Measurements from ENCODE around the gene PLEKHG2.

Gene PLEKHG2

DNA sequence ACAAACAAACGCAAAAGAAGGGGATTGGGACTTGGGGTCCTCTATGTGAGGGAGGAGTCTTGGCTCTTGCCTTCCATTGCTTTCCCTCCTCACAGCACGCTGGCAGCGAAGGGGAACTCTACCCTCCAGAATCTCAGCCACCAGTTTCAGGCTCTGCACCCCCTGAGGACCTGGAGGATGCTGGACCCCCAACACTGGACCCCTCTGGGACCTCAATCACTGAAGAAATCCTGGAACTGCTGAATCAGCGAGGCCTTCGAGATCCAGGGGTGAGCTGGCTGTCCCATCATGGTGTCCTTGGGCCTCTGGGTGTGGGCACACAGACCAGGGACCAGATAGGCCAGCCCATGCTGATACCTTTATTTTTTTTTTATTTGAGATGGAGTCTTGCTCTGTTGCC lies 9.6 kb downstream of the PLEKHG2 start:
- DNase-seq = no peak

DNA sequence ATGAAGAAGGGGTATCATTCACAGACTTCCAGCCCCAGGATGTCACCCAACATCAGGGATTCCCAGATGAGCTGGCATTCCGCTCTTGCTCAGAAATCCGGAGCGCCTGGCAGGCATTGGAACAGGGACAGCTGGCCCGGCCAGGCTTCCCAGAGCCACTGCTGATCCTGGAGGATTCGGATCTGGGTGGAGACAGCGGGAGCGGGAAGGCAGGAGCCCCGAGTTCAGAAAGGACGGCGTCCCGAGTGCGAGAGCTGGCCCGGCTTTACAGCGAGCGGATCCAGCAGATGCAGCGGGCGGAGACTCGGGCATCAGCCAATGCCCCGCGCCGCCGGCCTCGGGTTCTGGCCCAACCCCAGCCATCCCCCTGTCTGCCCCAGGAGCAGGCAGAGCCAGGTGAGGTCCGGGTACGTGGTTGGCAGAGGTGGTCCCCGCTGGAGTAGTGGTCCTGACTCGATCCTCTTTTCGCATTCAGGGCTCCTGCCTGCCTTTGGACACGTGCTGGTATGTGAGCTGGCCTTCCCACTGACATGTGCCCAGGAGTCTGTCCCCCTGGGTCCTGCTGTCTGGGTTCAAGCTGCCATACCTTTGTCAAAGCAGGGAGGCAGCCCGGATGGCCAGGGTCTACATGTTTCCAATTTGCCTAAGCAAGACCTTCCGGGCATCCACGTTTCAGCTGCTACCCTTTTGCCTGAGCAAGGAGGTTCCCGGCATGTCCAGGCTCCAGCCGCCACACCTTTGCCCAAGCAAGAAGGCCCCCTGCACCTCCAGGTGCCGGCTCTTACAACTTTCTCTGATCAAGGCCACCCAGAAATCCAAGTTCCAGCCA lies 11.0 kb downstream of the PLEKHG2 start:
- DNase-seq = no peak

DNA sequence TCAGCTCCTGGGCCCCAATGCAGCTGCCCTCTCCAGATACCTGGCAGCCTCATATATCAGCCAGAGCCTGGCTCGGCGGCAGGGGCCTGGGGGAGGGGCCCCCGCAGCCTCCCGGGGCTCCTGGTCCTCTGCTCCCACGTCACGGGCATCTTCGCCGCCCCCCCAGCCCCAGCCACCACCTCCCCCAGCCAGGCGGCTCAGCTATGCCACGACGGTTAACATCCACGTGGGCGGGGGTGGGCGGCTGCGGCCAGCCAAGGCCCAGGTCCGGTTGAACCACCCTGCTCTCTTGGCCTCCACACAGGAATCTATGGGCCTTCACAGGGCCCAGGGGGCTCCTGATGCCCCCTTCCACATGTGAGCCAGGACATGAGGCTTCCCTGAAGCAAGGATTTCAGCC lies 12.5 kb downstream of the PLEKHG2 start:
- no peak for DNase-seq

DNA sequence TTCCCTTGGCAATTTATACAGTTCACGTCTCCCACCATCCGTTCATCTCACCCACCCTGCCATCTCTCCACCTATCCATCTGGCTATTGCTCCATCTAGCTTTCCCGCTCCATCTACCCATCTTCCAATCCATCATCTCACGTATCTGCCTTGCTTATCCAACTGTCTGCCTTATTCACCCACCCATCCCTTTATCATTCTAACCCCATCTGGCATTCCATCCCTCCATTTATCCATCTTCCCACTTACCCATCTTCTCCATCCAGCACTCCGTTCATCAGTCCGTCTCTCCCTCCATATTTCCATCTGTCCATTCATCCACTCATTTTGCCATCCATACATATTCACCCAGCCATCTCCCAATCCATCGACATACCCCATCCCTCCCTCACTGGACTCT lies 13.3 kb downstream of the PLEKHG2 start:
- no peak for DNase-seq

DNA sequence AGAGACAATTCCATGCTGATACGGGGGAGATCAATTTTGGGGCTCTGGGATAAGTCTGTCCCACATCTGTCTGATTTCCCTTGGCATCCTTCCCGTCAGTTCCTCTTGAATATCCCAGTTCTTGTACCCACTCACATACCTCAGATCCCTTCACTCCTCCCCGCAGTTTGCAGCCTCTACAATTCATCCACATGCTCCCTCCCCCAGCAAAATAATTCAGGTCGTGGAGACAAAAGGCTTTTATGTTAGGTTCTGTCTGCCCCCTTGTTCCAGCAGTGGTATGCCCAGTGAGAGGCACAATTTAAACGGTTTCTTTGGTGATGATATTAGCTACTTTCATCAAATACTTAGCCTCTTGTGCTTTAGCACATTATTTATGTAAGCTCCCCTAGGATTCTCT lies 13.7 kb downstream of the PLEKHG2 start:
- no peak for DNase-seq

DNA sequence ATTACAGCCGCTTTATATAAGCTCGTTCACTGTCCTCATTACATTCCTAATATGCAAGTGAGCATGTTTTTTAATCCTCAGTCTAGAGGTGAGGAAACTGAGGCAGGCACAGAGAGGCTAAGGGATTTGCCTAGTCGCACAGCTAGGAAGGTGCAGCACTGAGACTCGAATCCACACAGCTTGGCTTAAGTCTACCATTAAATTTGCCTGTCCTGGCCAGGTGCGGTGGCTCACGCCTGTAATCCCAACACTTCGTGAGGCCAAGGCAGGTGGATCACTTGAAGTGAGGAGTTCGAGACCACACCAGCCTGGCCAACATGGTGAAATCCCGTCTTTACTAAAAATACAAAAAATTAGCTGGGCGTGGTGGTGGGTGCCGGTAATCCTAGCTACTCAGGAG lies 15.2 kb downstream of the PLEKHG2 start:
- no peak for DNase-seq

DNA sequence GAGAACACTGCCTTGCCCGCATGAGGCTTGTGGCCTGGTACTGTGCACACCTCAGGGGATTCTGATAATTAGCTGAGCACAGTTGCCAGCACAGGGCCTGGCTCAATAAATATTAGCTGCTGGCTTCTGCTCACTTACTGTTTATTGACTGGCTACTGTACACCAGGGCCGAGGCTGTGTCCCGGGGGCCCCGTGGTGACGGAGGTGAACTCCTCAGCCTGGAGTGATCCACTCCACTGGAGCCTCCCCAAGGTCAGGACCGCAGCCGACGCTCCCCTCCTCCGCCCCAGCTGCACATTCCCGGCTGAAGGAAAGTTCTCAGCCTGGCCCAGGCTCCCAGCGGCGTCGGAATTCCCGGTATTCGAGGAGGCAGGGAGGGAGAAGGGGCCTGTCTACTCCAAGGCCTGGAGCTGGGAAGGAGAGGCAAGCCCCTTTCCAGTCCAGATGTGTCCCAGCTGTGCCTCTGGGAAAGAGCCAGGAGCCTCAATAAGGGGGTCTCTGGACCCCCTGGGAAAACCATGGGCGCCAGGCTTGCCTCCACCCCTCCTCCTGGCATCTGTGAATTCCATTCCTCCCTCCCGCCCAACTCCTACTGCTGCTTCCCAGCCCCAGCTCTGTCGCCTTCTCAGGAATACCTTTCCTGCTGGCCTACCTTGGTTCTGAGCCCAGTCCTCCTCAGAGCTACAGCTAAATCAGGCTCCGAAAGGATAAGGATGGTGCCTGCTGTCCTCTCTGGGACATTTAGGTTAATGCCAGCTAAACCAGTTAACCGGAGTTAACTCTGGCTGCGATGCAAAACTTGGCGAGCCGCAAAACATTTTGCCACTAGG lies 16.0 kb downstream of the PLEKHG2 start:
- no peak for DNase-seq

DNA sequence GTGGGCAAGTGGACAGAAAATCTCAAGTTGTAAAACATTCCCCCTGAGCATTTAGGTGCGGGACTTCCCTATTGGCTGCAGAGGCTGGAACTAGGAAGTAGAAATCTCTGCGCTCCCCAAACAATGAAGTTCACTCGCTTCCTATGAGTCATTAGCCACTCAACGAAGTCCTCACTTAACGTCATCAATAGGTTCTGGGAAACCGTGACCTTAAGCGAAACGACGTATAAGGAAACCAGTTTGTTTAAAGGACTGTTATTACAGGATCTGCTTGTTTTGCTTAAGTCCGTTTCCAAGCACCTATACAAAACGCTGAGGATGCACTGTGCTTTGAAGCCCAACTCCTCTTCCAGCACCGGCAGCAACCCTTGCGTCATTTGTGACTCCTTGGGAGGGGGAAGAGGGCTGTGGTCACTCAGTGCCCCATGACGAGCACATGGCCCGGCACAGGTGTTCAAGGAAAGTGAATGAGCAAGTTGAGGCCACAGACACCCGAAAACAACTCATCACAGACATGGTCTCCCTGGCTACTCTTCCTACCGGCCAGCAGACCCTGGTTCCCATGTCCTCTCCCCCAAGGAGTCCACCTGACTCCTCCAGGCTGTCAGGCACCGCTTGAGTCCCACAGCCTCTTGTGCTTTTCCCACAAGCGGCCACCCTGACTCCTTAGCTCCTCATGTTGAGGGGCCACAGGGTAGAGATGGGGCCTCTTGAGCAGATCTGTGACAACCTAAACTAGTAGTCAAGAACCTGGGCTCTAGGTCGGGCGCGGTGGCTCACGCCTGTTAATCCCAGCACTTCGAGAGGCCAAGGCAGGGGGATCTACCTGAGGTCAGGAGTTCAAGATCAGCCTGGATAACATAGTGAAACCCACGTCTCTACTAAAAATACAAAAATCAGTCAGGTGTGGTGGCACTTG lies 18.5 kb downstream of the PLEKHG2 start:
- DNase-seq = peak; percentile 83 to 87

DNA sequence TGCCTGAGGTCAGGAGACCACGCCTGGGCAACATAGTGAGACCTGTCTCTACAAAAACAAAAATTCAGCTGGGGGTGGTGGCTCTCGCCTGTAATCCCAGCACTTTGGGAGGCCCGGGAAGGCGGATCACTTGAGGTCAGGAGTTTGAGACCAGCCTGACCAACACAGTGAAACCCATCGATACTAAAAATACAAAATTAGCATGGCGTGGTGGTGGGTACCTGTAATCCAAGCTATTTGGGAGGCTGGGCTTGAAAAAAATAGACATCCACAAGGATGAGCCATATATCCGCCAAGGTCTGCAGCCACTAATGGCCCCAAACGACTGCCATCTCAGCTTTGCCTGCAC lies 20.2 kb downstream of the PLEKHG2 start:
- no peak for DNase-seq

DNA sequence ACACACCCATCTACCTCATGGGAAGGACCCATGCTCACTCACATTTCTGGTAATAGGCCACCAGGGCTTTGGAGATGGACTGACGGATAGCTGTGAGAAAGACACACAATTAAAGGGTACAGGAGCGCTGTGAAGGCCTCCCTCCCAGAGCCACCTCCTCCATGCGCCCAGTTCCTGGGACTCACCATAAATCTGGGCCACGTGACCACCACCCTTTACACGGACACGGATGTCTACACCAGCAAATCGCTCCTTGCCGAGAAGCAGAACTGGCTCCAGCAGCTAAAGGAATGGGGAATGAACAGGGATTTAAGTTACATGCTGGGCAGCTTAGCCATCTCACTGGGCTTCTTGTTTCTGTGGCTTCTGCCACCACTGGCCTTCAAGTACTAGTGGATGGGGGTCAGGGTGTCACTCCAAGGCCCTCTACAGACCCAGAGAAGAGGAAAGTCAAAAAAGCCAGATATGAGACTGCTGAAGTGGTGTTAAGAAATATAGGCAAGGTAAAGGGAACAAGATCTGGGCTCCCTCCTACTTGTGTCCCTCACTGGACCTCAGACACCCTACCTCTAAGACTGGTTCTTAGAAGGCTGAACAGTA lies 21.1 kb downstream of the PLEKHG2 start:
- no peak for DNase-seq

DNA sequence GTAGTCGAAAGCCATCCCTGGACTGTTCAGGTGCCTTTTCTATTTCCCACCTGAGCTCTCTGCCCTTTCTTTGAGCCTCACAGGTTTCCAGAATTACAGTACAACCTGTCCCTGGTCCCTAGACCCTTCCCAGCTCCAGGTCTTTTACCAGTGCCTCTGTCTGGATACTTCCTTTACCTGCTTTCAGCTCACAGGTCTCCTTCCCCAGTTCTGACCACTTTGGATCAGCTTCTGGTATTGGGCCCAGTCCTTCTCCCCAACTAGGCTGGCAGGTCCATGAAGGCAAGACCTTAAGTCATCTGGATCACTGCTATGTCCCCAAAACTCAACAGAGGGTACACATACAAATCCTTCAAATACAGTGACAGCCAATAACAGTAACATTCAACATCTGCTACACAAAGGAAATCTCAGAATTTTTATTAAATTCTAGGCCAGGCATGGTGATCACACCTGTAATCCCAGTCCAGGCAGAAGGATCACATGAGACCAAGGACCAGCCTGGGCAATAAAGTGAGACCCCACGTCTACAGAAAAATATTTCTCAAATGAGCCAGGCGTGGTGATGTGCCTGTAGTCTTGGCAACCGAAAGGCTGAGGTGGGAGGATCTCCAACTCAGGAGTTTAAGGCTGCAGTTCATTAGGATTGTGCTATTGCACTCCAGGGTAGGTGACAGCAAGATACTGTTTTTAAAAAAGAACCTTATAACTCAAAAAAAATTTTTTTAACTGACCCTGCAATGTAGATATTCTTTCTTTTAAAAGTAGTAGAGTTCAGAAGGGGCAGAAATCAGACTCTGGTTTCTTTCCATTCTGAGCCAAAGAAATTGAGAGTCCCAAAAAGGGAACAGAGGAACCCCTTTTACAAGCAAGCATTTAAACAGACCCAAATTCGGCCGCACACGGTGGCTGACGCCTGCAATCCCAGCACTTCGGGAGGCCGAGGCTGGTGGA lies 21.9 kb downstream of the PLEKHG2 start:
- no peak for DNase-seq

DNA sequence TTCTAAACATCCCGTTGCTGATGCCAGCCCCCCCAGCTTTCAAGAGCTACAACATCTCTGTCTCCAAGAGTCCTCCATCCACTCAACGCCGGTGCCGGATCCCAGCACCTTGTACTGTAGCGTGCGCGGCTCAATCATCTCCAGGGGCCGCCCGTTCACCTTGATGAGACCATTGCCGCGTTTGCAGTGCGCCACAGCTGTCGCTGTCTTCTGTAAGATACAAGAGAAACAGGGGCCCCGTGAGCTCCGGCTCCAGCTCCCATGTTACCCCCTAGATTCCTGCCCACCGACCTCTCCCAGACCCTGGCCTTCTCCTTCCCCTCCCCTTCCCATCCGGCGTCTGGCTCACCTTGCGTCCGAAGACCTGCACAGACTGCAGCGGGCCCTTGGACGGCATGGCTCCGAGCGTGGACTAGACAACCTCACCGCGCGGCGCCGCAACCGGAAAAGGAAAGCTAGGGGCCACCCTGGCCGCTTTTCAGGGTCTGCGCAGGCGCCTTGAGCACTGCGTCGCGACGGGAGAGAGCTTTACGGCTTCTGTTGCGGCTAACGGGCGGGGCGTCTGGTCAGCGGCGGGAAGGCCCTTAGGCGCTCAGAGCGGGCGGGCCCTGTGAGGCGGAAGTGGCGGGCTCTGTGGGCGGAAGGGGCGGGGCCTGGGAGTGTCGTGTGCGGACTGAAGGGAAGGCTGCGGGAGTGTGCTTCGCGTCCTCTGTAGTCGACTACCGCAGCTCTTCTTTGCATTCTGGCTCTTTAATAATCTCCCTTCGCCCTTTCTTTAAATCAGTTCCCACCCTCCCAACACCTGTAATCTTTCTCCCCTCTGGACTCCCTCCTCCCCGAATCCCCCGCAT lies 23.3 kb downstream of the PLEKHG2 start, which contains the start of gene RPS16:
RPS16 (minus strand) TSS at position 451 of the 851 bp plus-strand sequence; CDS start at position 397, 54 bp downstream.
- DNase-seq = peak; percentile 99

DNA sequence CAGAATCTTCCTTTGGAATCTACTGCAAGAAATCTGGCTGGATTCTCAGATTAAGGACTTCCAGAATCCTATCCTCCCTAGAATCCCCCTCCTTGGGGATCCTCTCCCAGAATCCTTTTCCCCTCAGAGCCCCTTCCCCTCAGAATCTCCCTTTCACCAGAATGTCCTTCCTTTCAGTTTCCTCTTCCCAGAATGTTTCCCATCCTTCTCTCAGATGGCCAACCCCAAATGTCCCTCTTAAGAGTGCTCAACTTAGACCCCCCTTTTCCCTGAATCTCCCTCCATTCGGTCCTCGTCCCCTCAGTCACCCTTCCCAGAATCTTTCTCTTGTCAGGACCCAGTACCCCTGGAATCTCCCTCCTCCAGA lies 23.9 kb downstream of the PLEKHG2 start:
- no peak for DNase-seq

DNA sequence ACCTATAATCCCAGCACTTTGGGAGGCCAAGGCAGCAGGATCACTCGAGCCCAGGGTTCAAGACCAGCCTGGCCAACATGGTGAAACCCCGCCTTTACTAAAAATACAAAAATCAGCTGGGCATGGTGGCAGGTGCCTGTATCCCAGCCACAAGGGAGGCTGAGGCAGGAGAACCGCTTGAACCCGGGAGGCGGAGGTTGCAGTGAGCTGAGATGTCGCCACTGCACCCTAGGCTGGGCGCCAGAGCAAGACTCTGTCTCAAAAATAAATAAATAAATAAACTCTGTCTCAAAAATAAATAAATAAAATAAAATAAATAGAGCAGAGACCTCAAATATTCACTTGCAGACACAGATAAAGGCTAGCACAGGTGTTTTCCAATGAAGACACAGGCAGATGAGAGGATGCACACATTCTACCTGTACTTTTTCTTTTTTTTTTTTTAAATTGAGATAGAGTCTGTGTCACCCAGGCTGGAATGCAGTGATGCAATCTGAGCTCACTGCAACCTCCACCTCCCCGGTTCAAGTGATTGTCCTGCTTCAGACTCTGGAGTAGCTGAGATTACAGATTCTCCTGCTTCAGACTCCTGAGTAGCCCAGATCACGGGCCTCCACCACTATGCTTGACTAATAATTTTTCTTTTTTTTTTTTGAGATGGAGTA lies 25.9 kb downstream of the PLEKHG2 start:
- no peak for DNase-seq

DNA sequence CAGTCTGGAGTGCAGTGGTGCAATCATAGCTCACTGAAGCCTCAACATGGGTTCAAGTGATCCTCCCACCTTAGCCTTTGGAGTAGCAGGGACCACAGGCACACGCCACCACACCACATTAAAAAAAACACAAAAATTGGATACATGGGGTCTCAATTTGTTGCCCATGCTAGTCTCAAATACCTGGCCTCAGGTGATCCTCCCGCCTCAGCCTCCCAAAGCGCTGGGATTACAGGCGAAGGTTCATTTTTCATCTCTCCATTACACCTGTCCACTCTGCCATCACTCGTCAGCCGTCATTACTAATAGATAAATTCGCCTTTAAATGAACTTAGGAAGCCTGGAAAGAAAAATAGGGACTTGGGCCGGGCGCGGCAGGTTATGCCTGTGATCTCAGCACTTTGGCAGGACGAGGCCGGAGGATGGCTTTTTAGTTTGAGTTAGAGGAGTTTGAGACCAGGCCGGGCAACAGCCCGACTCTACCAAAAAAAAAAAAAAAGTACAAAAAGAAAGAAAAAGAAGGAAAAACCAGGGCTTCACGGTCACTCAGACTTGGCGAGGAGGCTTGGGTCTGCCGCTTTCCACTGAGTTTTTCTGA lies 32.2 kb downstream of the PLEKHG2 start:
- no peak for DNase-seq

DNA sequence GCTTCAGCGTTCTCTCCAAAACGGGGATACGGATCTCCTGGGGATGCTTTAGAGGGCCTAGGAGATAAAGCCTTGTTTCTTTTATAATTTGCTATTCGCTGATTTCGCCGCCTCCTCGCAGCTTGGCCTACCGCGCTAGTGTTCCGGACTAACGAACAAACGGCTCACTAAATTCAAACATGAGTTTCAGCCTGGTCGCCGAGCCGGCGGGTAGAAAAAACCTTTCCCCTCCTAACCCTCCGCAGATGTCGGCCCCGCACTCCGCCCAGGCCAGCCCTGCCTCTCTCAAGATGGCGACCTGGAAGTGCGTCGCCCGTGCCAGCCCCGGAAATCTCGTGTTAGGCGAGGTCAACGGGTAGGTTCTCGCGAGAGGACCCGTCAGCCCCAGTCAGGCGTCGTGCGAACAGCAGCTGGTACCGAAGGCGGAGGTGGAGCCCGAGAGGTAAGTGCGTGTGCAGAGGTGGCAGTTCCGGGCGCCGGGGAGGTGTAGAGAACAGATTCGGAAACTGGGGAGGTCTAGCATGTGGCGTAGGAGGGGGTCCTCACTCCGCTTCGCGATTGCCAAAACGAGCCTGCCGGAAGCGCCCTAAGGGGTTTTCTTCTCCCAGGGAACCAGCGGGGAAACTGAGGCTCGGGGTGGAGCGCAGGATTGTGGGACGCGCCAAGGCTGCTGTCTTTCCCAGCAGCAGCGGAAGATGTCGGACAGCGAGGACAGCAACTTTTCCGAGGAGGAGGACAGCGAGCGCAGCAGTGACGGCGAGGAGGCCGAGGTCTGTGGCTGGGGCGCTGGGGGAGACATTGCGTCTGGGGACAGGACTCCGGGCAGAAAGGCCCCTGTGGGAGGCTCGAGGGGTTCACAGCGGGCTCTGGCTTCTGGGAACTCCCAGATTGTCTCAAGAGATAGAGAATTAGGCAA lies 33.0 kb downstream of the PLEKHG2 start, which contains the start of gene SUPT5H:
SUPT5H (plus strand) TSS at position 387 of the 916 bp plus-strand sequence; CDS start at position 696, 309 bp downstream.
- peak; percentile 98 to 99 for DNase-seq

DNA sequence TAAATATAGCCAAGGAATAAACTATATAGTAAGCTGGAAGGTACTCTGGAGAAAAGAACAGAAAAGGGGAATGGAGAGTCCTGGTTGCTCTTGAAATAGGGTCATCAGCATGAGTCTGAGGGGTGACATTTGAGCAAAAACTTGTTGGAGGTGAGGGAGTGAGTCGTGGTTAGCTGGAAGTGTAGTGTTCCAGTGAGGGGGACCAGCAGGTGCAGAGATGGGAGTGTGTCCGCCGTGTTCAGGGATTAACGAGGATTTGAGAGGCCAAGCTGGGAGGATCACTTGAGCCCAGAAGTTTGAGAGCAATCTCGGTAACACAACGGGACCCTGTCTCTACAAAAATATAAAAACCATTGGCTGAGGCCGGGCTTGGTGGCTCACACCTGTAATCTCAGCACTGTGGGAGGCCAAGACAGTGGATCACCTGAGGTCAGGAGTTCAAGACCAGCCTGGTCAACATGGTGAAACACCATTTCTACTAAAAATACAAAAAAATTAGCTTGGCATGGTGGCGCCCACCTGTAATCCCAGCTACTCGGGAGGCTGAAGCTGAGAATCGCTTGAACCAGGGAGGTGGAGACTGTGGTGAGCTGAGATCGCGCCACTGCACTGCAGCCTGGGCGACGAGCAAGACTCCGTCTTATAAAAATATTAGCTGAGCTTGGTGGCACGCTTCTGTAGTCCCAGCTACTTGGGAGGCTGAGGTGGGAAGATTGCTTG lies 34.1 kb downstream of the PLEKHG2 start:
- no peak for DNase-seq
